DND-41 (cell line): ENCODE measurements around the gene DKC1.

Source experiments
- ATAC-seq: fragments of 200-7000 bp; cut with Tn5 transposase; 3 replicates; pipeline ENCODE4 v1.9.1; 2021; ENCODE audit warnings: low read depth; ENCODE audit not compliant: insufficient read depth
- DNase-seq: peaks from one replicate; pipeline ENCODE4 v3.0.0-alpha.2; 2020
- H2AFZ ChIP-seq: 2 replicates; pipeline ENCODE4 v1.6.0; 2012; ENCODE audit warnings: low read depth, low read length
- H3K27ac ChIP-seq: 2 replicates; pipeline ENCODE4 v1.5.1; 2012; ENCODE audit warnings: low read length, inconsistent platforms
- H3K27me3 ChIP-seq: fragments of 200-600 bp; sonication (generic); 2 replicates; pipeline ENCODE4 v1.6.0; 2012; ENCODE audit warnings: low read length, mild to moderate bottlenecking, inconsistent platforms; ENCODE audit not compliant: insufficient read depth, poor library complexity
- H3K36me3 ChIP-seq: 2 replicates; pipeline ENCODE4 v1.5.1; 2012; ENCODE audit warnings: low read length, inconsistent platforms; ENCODE audit not compliant: insufficient read depth
- H3K4me1 ChIP-seq: 2 replicates; pipeline ENCODE4 v1.5.1; 2012; ENCODE audit warnings: mild to moderate bottlenecking, low read length; ENCODE audit not compliant: insufficient read depth
- H3K4me2 ChIP-seq: 2 replicates; pipeline ENCODE4 v1.6.0; 2012; ENCODE audit warnings: mild to moderate bottlenecking, moderate library complexity, low read length, inconsistent platforms; ENCODE audit not compliant: insufficient read depth
- H3K4me3 ChIP-seq, 2 experiments: fragments of 200-600 bp in 1 of 2; shearing (Covaris generic) in 1 of 2; 2 replicates each; pipeline ENCODE4 v1.5.1; 2012 to 2016; ENCODE audit warnings: inconsistent platforms in 2 of 2, low read length in 2 of 2, mild to moderate bottlenecking in 2 of 2, low read depth in 1 of 2, moderate library complexity in 1 of 2
- H3K79me2 ChIP-seq: 2 replicates; pipeline ENCODE4 v1.6.0; 2012; ENCODE audit warnings: low read length, inconsistent platforms; ENCODE audit not compliant: insufficient read depth
- H3K9ac ChIP-seq: 2 replicates; pipeline ENCODE4 v1.6.0; 2012; ENCODE audit warnings: low read depth, mild to moderate bottlenecking, inconsistent platforms, low read length, moderate library complexity
- H3K9me3 ChIP-seq: 2 replicates; pipeline ENCODE4 v1.5.1; 2012; ENCODE audit warnings: low read length, moderate library complexity, mild to moderate bottlenecking, inconsistent platforms; ENCODE audit not compliant: insufficient read depth, severe bottlenecking
- H4K20me1 ChIP-seq: 2 replicates; pipeline ENCODE4 v1.6.0; 2012; ENCODE audit warnings: low read length; ENCODE audit not compliant: insufficient read depth
- EZH2 ChIP-seq: IDR thresholded peaks from 3 replicates; pipeline ENCODE4 v1.6.1; 2012; ENCODE audit warnings: borderline replicate concordance, low read depth, mild to moderate bottlenecking, moderate library complexity, low read length, inconsistent platforms; ENCODE audit not compliant: severe bottlenecking
- TF ChIP-seq, protein P1 (sequence below): IDR thresholded peaks from 2 replicates; pipeline ENCODE4 v1.5.1; 2012; ENCODE audit warnings: borderline replicate concordance, low read length, moderate library complexity, mild to moderate bottlenecking; ENCODE audit not compliant: poor library complexity, severe bottlenecking; ENCODE audit errors: extremely low read depth

Gene DKC1

DNA sequence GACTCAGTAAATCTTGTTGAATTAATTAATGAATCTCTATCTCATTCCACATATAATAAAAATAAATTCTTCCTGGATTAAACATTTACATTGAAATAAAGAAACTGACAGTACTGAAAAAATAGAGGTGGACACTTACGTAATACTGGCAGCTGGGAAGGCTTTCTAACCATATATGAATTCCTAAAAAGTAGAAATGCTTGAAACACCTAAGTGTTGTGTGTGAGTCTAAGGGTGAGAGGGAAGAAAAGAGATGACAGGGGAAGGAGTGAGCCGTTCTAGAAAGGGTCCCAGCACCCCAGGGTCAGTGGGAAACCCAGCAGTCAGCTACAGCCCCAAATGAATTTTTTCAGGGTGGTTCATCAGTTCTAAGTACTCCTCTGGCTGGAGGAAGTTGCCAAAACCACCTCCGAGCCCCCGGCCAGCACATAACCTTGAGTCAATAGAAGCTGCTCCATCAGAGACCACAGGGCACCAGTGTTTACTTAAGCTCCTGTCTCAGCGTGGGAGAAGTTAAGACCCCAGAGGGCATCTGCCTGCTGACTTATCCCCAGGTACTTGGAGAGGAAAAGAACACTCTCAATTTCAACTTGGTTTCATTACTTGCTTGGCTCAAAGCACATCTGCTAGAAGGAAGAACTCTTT lies 30.1 kb upstream of the DKC1 start:
- peak overlapping the region; percentile 60 for H3K9ac ChIP-seq
- TF ChIP-seq, protein P1, sequence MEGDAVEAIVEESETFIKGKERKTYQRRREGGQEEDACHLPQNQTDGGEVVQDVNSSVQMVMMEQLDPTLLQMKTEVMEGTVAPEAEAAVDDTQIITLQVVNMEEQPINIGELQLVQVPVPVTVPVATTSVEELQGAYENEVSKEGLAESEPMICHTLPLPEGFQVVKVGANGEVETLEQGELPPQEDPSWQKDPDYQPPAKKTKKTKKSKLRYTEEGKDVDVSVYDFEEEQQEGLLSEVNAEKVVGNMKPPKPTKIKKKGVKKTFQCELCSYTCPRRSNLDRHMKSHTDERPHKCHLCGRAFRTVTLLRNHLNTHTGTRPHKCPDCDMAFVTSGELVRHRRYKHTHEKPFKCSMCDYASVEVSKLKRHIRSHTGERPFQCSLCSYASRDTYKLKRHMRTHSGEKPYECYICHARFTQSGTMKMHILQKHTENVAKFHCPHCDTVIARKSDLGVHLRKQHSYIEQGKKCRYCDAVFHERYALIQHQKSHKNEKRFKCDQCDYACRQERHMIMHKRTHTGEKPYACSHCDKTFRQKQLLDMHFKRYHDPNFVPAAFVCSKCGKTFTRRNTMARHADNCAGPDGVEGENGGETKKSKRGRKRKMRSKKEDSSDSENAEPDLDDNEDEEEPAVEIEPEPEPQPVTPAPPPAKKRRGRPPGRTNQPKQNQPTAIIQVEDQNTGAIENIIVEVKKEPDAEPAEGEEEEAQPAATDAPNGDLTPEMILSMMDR = no peak
- TF ChIP-seq EZH2 = no peak
- peak; percentile 59 for DNase-seq
- no peak overlapping the region for H2AFZ ChIP-seq
- no peaks in the 10 kb centered on the region for H3K9me3 ChIP-seq
- peak overlapping the region in 1 of 2 experiments; percentile 11; a peak in 1 of 4 replicates for H3K4me3 ChIP-seq
- peak overlapping the region; percentile 96 for H3K27ac ChIP-seq
- H3K4me2 ChIP-seq = peak overlapping the region; percentile 62
- no peaks in the 10 kb centered on the region for H3K27me3 ChIP-seq
- ATAC-seq = peak; percentile 44
- H4K20me1 ChIP-seq = no peaks in the 10 kb centered on the region
- H3K4me1 ChIP-seq = peaks cover 89% of the 10 kb centered on the region
- H3K36me3 ChIP-seq = peaks cover 9% of the 10 kb centered on the region
- peaks cover 89% of the 10 kb centered on the region for H3K79me2 ChIP-seq

DNA sequence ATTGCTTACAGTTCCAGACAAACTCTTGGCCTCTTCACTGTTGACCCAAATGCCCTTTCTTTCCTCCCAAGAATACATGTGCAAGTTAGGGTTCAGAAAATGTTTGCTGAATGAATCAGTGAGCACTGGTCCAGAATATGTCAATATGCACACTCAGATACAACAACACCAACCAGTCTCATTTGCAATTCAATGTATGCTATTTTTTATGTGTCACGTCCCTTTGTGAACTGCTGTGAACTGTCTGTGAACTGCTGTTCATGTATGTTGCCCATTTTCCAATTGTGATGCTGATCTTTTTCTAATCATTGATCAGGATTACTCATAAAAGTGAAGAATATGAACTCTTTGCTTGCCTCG lies 29.6 kb upstream of the DKC1 start:
- Histone ChIP-seq H3K9ac (peak overlapping the region; percentile 60), H3K36me3 (peaks cover 9% of the 10 kb centered on the region), H4K20me1 (no peaks in the 10 kb centered on the region), H2AFZ (no peak overlapping the region), H3K27ac (peak overlapping the region; percentile 96), H3K4me3 (peak overlapping the region in 1 of 2 experiments; percentile 11; a peak in 2 of 4 replicates), H3K79me2 (peaks cover 87% of the 10 kb centered on the region), H3K9me3 (no peaks in the 10 kb centered on the region), H3K4me1 (peaks cover 94% of the 10 kb centered on the region), H3K27me3 (no peaks in the 10 kb centered on the region), H3K4me2 (peak overlapping the region; percentile 62)
- no peak for ATAC-seq
- TF ChIP-seq, protein P1 = no peak
- TF ChIP-seq EZH2 = no peak
- DNase-seq = no peak

DNA sequence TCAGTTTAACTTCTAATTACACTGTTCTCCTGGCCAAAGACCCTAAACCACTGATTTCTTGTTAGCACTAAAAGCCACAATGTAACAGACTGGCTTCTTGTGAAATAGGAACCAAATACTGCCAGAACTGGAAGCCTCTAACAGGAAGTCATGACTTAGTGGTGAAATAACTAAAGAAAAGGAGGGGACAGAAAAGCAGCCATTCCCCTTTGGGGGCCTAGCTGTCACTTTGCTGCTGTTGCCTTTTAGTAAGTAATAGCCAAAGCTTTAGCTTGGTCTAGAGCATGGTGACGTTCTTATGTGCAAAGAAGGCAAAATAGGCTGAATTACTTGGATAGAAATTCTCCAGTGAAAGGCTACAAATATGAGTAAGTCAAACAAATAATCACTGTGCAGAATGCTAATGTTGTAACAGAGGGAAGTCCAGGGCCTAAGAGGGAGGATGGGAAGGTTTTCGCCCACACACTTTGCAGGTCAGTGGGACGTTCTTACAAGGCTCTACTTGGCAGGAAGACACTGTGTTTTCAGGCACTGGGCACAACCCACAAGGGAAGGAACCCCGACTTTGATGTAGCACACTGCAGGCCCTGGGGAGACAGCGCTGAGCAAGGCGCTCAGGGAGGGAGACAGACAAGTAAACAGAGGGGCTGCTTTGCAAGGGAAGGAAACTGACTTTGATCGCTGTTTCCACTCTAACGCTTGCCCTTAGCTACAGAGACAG lies 28.4 kb upstream of the DKC1 start:
- Histone ChIP-seq H3K4me2 (peak overlapping the region; percentile 62), H3K79me2 (peaks cover 87% of the 10 kb centered on the region), H3K27ac (peak overlapping the region; percentile 96), H2AFZ (0 out of 2 replicates have a peak overlapping the region, but pooled peaks have one; percentile 48), H3K4me1 (peaks cover 98% of the 10 kb centered on the region), H3K4me3 (peak overlapping the region in 1 of 2 experiments; percentile 51; a peak in 2 of 4 replicates), H3K9ac (peak overlapping the region; percentile 60), H3K36me3 (peaks cover 9% of the 10 kb centered on the region), H4K20me1 (no peaks in the 10 kb centered on the region), H3K27me3 (no peaks in the 10 kb centered on the region), H3K9me3 (no peaks in the 10 kb centered on the region)
- TF ChIP-seq EZH2 = no peak
- TF ChIP-seq, protein P1 = no peak
- ATAC-seq (peak; percentile 84), DNase-seq (peak; percentile 81)
